HEK293 (cell line): ENCODE results near the gene MACIR.

Experiments
- PATZ1 ChIP-seq: fragments of 450-650 bp; formaldehyde crosslinking; IDR thresholded peaks from 2 replicates; pipeline ENCODE4 v1.5.1; 2016; ENCODE audit warnings: missing biosample characterization, missing genetic modification characterization
- PBX3 ChIP-seq: sonication (generic); formaldehyde crosslinking; IDR thresholded peaks from 2 replicates; pipeline ENCODE4 v1.8.1; 2022; ENCODE audit warnings: mild to moderate bottlenecking, moderate library complexity, missing genetic modification reagents
- ZNF121 ChIP-seq: fragments of 450-650 bp; formaldehyde crosslinking; IDR thresholded peaks from 2 replicates; pipeline ENCODE4 v1.5.1; 2016; ENCODE audit warnings: missing biosample characterization, missing genetic modification characterization
- ZNF140 ChIP-seq: fragments of 450-650 bp; formaldehyde crosslinking; IDR thresholded peaks from 2 replicates; pipeline ENCODE4 v1.5.1; 2016; ENCODE audit warnings: missing biosample characterization, missing genetic modification characterization
- ZNF362 ChIP-seq: fragments of 450-650 bp; formaldehyde crosslinking; IDR thresholded peaks from 2 replicates; pipeline ENCODE4 v1.5.1; 2016; ENCODE audit warnings: missing biosample characterization, missing genetic modification characterization
- ZNF37A ChIP-seq: fragments of 450-650 bp; IDR thresholded peaks from 2 replicates; pipeline ENCODE4 v1.5.1; 2018; ENCODE audit warnings: missing biosample characterization, missing genetic modification characterization
- ZNF416 ChIP-seq: fragments of 450-650 bp; formaldehyde crosslinking; IDR thresholded peaks from 2 replicates; pipeline ENCODE4 v1.5.1; 2016; ENCODE audit warnings: missing biosample characterization, missing genetic modification characterization
- ZNF571 ChIP-seq: fragments of 450-650 bp; formaldehyde crosslinking; IDR thresholded peaks from 2 replicates; pipeline ENCODE4 v1.5.0; 2017; ENCODE audit warnings: missing biosample characterization, missing genetic modification characterization
- ZNF792 ChIP-seq: fragments of 450-650 bp; formaldehyde crosslinking; IDR thresholded peaks from 2 replicates; pipeline ENCODE4 v1.5.1; 2016; ENCODE audit warnings: missing biosample characterization, missing genetic modification characterization
- TF ChIP-seq, protein P1 (sequence below): fragments of 450-650 bp; formaldehyde crosslinking; IDR thresholded peaks from 2 replicates; pipeline ENCODE4 v1.5.1; 2016; ENCODE audit warnings: missing biosample characterization, missing genetic modification characterization

DNA sequence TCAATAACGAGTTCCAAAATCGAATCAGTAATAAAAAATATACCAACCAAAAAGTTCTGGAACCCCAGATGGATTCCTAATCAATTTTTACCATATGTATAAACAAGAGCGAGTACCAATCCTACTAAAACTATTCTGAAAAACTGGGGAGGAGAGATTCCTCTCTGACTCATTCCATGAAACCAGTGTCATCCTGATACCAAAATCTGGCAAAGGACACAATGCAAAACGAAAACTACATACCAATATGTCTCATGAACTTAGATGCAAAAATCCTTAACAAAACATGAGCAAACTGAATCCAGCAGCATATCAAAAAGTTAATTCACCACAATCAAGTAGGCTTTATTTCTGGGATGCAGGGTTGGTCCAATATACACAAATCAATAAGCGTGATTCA, 30.5 kb upstream of the MACIR start:
- TF ChIP-seq, protein P1, sequence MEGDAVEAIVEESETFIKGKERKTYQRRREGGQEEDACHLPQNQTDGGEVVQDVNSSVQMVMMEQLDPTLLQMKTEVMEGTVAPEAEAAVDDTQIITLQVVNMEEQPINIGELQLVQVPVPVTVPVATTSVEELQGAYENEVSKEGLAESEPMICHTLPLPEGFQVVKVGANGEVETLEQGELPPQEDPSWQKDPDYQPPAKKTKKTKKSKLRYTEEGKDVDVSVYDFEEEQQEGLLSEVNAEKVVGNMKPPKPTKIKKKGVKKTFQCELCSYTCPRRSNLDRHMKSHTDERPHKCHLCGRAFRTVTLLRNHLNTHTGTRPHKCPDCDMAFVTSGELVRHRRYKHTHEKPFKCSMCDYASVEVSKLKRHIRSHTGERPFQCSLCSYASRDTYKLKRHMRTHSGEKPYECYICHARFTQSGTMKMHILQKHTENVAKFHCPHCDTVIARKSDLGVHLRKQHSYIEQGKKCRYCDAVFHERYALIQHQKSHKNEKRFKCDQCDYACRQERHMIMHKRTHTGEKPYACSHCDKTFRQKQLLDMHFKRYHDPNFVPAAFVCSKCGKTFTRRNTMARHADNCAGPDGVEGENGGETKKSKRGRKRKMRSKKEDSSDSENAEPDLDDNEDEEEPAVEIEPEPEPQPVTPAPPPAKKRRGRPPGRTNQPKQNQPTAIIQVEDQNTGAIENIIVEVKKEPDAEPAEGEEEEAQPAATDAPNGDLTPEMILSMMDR: no peak
- TF ChIP-seq ZNF416 (tag by site-specific recombination) (no peak), ZNF121 (no peak), ZNF37A (tag by site-specific recombination) (no peak), PBX3 (CRISPR knock-in tag) (no peak), ZNF792 (tag by site-specific recombination) (no peak), PATZ1 (tag by site-specific recombination) (no peak), ZNF140 (no peak), ZNF571 (tag by site-specific recombination) (no peak), ZNF362 (no peak)
